Osteoblast (primary cell): ENCODE results near the gene PAX5. TPM values are rescaled to one million over a fixed set of nuclear protein-coding genes. Genes with fewer than 3 reads are reported as not detected.
A peak's percentile ranks its signal among the peaks of the same experiment; 100 is the strongest.

Experiments
- DNase-seq: peaks from one replicate; pipeline ENCODE4 v3.0.0; 2011; ENCODE audit warnings: low spot score, mixed read lengths; ENCODE audit not compliant: insufficient read length; ENCODE audit errors: missing footprints
- H2AFZ ChIP-seq: 2 replicates; pipeline ENCODE4 v1.6.0; 2011; ENCODE audit warnings: mild to moderate bottlenecking, low read length
- H3K27ac ChIP-seq: 2 replicates; pipeline ENCODE4 v1.5.1; 2011; ENCODE audit warnings: mild to moderate bottlenecking, low read depth, low read length, moderate library complexity
- H3K27me3 ChIP-seq: 2 replicates; pipeline ENCODE4 v1.6.0; 2012; ENCODE audit warnings: mild to moderate bottlenecking, control low read depth, inconsistent platforms, low read length, moderate library complexity; ENCODE audit not compliant: insufficient read depth
- H3K36me3 ChIP-seq: 2 replicates; pipeline ENCODE4 v1.5.1; 2011; ENCODE audit warnings: mild to moderate bottlenecking, low read length, control low read depth, moderate library complexity; ENCODE audit not compliant: insufficient read depth
- H3K4me1 ChIP-seq: 2 replicates; pipeline ENCODE4 v1.5.1; 2011; ENCODE audit warnings: mild to moderate bottlenecking, low read length, control low read depth, moderate library complexity; ENCODE audit not compliant: insufficient read depth
- H3K4me2 ChIP-seq: 2 replicates; pipeline ENCODE4 v1.6.0; 2011; ENCODE audit warnings: mild to moderate bottlenecking, low read length; ENCODE audit not compliant: insufficient read depth
- H3K4me3 ChIP-seq: fragments of 200-600 bp; sonication (generic); 3 replicates; pipeline ENCODE4 v1.5.1; 2012; ENCODE audit warnings: mild to moderate bottlenecking, low read length, inconsistent platforms; ENCODE audit not compliant: insufficient read depth
- H3K79me2 ChIP-seq: 2 replicates; pipeline ENCODE4 v1.6.0; 2012; ENCODE audit warnings: mild to moderate bottlenecking, low read length, control low read depth, inconsistent platforms; ENCODE audit not compliant: insufficient read depth
- H3K9me3 ChIP-seq: 2 replicates; pipeline ENCODE4 v1.5.1; 2011; ENCODE audit warnings: low read depth, low read length, control low read depth
- H4K20me1 ChIP-seq: 2 replicates; pipeline ENCODE4 v1.6.0; 2012; ENCODE audit warnings: mild to moderate bottlenecking, low read length, control low read depth; ENCODE audit not compliant: insufficient read depth
- CTCF ChIP-seq: IDR thresholded peaks from 2 replicates; pipeline ENCODE4 v1.5.1; 2011; ENCODE audit warnings: mild to moderate bottlenecking, low read depth, low read length, moderate library complexity; ENCODE audit errors: extremely low read depth
- total RNA-seq: library from RNA; depleted of rRNA; stranded (reverse); fragments of >200 nt; gene quantifications from 2 replicates; pipeline ENCODE4 v1.2.3, GENCODE V29; 2012

The PAX5 gene
- total RNA-seq, 1 donor = not detected

GRCh38 chr9:36967997-36968396 lies 66.1 kb downstream of the PAX5 start:
- H3K9me3 ChIP-seq = no peaks in the 10 kb centered on the region
- H3K4me1 ChIP-seq = no peaks in the 10 kb centered on the region
- H3K27me3 ChIP-seq = peaks cover 21% of the 10 kb centered on the region
- TF ChIP-seq CTCF = no peak
- no peak overlapping the region for H3K27ac ChIP-seq
- H3K4me2 ChIP-seq = no peak overlapping the region
- no peaks in the 10 kb centered on the region for H4K20me1 ChIP-seq
- H2AFZ ChIP-seq = no peak overlapping the region
- H3K79me2 ChIP-seq = no peaks in the 10 kb centered on the region
- no peaks in the 10 kb centered on the region for H3K36me3 ChIP-seq
- H3K4me3 ChIP-seq = no peak overlapping the region
- no peak for DNase-seq

- H3K4me2 ChIP-seq = no peak overlapping the region
- TF ChIP-seq CTCF = no peak
- H3K27me3 ChIP-seq = peaks cover 21% of the 10 kb centered on the region
- no peak overlapping the region for H3K4me3 ChIP-seq
- H3K36me3 ChIP-seq = no peaks in the 10 kb centered on the region
- H3K9me3 ChIP-seq = no peaks in the 10 kb centered on the region
- H2AFZ ChIP-seq = no peak overlapping the region
- H3K27ac ChIP-seq = no peak overlapping the region
- DNase-seq = no peak
- no peaks in the 10 kb centered on the region for H4K20me1 ChIP-seq
- H3K4me1 ChIP-seq = no peaks in the 10 kb centered on the region
- no peaks in the 10 kb centered on the region for H3K79me2 ChIP-seq
These were observed 67.5 kb downstream of the PAX5 start for GRCh38 chr9:36966371-36967097.

- H3K4me2 ChIP-seq = no peak overlapping the region
- peak; percentile 31 for DNase-seq
These were observed 69.3 kb downstream of the PAX5 start for GRCh38 chr9:36964791-36965190.

GRCh38 chr9:36963346-36963745 lies 70.7 kb downstream of the PAX5 start:
- TF ChIP-seq CTCF = no peak
- no peak for DNase-seq
- no peak overlapping the region for H3K4me3 ChIP-seq
- peaks cover 14% of the 10 kb centered on the region for H3K27me3 ChIP-seq
- H3K27ac ChIP-seq = no peak overlapping the region
- no peaks in the 10 kb centered on the region for H3K4me1 ChIP-seq
- H3K4me2 ChIP-seq = no peak overlapping the region
- no peaks in the 10 kb centered on the region for H3K36me3 ChIP-seq
- H2AFZ ChIP-seq = no peak overlapping the region
- no peaks in the 10 kb centered on the region for H3K9me3 ChIP-seq
- H3K79me2 ChIP-seq = no peaks in the 10 kb centered on the region
- no peaks in the 10 kb centered on the region for H4K20me1 ChIP-seq

More at GRCh38 chr9:36964791-36965190, 69.3 kb downstream of the PAX5 start:
- no peaks in the 10 kb centered on the region for H4K20me1 ChIP-seq
- no peak overlapping the region for H2AFZ ChIP-seq
- no peaks in the 10 kb centered on the region for H3K9me3 ChIP-seq
- H3K27ac ChIP-seq = no peak overlapping the region
- H3K4me3 ChIP-seq = no peak overlapping the region
- peaks cover 12% of the 10 kb centered on the region for H3K27me3 ChIP-seq
- H3K79me2 ChIP-seq = no peaks in the 10 kb centered on the region
- H3K36me3 ChIP-seq = no peaks in the 10 kb centered on the region
- TF ChIP-seq CTCF = no peak
- H3K4me1 ChIP-seq = no peaks in the 10 kb centered on the region
